Retina (tissue), 1 donor: ENCODE measurements around the gene IRX5.

Source experiments
- DNase-seq: peaks from one replicate; pipeline ENCODE4 v3.0.0-alpha.2; 2016

The IRX5 gene

GRCh38 chr16:54931120-54932014 is 702 bp downstream of the IRX5 start:
- peak; percentile 69 for DNase-seq

- peak; percentile 66 for DNase-seq
Observed at GRCh38 chr16:54932021-54932660, 1.5 kb downstream of the IRX5 start.

GRCh38 chr16:54932737-54933254 is 2.1 kb downstream of the IRX5 start:
- peak; percentile 67 for DNase-seq

- peak; percentile 78 for DNase-seq
Observed at GRCh38 chr16:54933281-54934011, 2.8 kb downstream of the IRX5 start.

- peak; percentile 89 for DNase-seq
Observed at GRCh38 chr16:54934481-54935265, 4.0 kb downstream of the IRX5 start.

GRCh38 chr16:54935266-54935968 is 4.8 kb downstream of the IRX5 start:
- peak; percentile 86 for DNase-seq

- peak; percentile 87 for DNase-seq
Observed at GRCh38 chr16:54936201-54936978, 5.7 kb downstream of the IRX5 start.

GRCh38 chr16:54936979-54937670 is 6.5 kb downstream of the IRX5 start:
- peak; percentile 93 for DNase-seq

GRCh38 chr16:54937671-54938211 is 7.1 kb downstream of the IRX5 start:
- no peak for DNase-seq

- DNase-seq, result peak; percentile 94
Observed at GRCh38 chr16:54938212-54939028, 7.8 kb downstream of the IRX5 start.

GRCh38 chr16:54939029-54939346 is 8.3 kb downstream of the IRX5 start:
- no peak for DNase-seq

- DNase-seq, result peak; percentile 80
Observed at GRCh38 chr16:54939510-54940278, 9.0 kb downstream of the IRX5 start.

- DNase-seq, result no peak
Observed at GRCh38 chr16:54940279-54940604, 9.6 kb downstream of the IRX5 start.

- no peak for DNase-seq
Observed at GRCh38 chr16:54942353-54942943, 11.8 kb downstream of the IRX5 start.

GRCh38 chr16:54944002-54944401 is 13.3 kb downstream of the IRX5 start:
- DNase-seq, result no peak

- DNase-seq, result no peak
Observed at GRCh38 chr16:54945063-54945462, 14.4 kb downstream of the IRX5 start.

- DNase-seq, result no peak
Observed at GRCh38 chr16:54946909-54947308, 16.2 kb downstream of the IRX5 start.

GRCh38 chr16:54947616-54948015 is 17.0 kb downstream of the IRX5 start:
- no peak for DNase-seq
